IPS-NIHi7 (cell line): ENCODE results near the gene PRTFDC1.

ENCODE experiments used
- DNase-seq: peaks from one replicate; pipeline ENCODE4 v3.0.0; 2012; ENCODE audit warnings: mixed read lengths; ENCODE audit errors: extremely low spot score

The PRTFDC1 gene

DNA sequence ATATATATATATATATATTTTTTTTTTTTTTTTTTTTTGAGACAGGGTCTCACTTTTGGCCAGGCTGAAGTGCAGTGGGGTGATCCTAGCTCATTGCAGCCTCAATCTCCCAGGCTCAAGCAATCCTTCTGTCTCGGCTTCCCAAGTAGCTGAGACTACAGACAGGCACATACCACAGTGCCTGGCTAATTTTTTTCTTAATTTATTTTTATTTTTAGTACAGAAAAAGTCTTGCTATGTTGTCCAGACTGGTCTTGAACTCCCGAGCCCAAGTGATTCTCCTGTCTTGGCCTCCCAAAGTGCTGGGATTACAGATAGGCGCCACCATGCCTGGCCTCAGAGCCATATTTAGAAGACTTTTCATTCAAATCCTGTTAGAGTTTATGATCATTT lies 79.6 kb downstream of the PRTFDC1 start:
- DNase-seq: no peak

DNA sequence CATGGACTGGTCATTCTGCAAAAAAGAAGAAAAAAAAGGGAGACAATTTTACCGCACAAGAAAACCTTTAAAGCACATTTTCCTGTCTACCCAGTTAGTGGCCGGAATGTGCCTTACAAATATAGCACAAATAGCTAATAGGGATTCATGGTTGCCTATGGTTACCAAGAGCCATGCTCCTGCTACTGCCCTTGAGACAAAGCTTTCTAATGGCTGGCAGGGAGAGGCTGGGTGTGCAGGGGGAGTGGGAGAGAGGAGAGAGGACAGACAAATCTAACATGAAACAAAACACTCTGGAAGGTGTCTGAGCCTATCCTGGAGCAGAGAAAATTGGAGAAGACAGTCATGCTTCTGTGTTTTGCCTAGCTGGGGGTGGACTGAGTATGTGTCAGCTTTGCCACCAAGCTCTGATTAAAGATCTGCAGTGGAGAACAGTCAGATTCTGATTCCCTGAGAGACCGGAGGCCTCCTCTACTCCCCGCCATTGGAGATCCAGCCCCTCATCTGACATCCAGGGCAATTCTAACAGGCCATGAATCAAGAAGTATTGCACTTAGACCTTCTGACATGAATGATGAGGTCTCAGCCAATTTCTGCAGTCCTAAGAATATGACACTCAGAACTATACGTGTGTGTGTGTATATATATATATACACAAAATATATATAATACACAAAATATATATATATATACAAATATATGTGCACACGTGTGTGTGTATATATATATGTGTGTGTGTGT lies 80.2 kb downstream of the PRTFDC1 start:
- no peak for DNase-seq

DNA sequence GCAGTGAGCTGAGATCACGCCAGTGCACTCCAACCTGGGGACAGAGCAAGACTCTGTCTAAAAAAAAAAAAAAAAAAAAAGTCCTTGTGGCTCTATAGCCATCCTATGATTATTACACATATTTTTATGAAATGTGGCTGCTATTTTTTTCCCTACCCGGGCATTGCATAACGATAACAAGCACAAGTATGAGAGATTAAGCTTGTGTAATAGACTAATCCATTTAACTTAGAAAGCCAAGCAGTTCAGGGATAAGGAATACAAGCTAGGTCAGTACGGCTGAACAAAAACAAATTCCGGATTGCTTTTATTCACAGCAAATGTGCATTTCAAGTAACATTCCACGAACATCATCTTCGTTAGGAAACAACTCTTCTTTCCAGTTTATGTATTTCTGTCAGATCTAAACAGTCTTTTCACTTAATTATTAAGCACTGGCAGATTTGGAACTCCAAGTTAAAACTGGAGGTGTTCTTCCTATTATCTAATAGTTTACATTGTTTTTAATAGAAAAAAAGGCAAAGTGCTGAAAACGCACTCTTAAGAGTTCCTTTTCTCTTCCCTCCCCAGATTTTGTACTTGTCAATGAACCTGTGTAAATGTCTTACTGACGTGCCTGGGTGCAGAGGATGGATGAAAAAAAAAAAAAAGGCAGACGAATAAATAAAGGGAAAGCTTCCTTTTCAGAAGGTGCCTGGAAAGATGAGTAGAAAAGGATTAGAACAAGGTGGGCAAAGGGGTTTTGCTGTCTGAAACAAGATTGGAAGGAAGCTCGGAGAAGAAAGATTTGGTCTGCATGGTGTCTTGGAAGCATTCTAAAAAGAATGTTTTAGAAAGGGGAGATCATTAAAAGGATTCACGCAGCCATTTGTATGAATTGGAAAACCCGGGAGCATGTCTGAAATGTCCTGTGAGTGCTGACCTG lies 81.1 kb downstream of the PRTFDC1 start:
- no peak for DNase-seq

DNA sequence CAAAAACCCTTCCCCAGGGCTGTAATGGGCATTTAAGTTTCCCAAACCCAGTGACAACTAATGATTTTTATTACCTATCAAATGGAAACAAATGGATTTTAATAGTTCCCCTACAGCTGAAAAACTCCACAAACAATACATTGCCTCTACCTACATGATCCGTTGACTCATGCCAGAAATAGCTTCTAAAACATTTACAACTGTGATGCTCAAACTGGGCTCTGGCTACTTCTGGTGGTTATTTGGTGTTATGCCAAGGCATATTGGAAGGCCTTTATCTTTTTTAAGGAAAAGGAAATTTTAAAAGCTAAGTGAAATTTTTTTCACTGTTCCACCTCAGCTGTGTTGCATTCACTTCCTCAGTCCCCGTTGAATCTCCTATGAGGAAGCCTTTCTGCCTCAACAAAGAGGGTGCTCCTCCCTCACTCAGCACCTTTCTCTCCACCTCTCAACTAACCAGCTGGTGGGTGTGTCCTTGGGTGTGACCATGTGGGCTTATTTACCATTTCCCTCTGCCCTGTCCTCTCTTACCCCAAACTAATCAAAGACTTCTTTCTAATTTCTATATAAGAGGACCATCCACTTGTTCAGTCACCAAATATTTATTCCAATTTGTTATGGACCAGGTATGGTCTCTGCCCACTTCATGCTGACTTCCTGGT lies 82.9 kb downstream of the PRTFDC1 start:
- no peak for DNase-seq

DNA sequence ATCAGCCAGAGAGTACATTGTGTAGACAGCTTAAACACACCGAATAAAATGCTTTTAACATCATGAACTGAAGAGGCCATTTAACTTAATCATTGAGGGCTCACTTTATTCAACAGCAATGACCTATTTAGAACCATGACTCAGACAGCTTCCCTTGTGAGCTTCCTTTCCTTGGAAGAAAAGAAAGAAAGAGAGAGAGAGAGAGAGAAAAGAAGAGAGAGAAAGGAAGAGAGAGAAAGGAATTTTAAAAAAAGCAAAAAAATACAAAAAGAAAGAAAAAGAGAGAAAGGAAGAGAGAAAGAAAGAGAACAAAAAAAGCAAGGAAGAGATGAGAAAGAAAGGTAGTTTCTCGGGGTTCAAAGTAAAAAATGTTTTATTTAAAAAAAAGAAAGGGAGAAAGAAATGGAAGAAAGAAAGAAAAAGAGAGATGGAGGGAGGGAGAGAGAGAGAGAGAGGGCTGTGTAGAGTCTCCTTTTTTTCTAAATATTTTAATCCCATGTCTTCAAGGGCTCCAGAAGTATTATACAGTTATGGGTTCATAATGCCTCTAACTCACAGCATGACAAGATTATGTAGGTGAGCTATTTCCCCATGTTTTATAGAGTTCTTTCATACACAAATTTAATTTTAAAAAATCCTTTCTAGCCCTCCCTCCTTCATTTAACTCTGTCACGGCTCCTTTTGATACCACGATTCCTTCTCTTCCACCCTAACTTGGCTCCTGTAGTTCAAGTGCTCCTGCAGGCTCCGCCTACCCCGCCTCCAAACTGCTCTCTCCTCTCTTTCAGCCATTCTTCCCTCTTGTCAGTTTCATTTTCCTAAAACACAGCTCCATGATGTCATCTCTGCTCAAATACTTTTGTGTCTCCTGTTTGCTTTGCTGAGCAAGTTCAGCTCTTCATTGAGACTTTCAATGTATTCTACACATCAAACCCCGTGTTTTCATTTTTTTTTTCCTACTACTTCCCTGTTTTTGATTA lies 85.5 kb downstream of the PRTFDC1 start:
- peak; percentile 44 for DNase-seq

DNA sequence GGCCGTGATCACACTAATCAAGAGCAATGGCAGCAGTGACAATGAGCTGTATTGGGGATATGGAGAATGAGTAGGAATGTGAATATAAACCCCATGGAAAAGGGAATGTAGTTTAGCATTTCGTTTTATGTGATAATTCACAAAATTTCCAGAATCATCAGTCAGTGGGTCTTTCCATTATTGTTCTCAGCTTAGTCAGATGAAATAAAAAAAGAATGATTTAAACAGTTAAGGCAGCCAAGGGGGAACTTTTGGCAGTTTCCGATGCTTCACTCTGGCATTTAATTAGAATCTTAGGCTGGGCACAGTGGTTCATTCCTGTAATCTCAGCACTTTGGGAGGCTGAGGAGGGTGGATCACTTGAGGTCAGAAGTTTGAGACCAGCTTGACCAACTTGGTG lies 86.6 kb downstream of the PRTFDC1 start:
- DNase-seq: no peak

DNA sequence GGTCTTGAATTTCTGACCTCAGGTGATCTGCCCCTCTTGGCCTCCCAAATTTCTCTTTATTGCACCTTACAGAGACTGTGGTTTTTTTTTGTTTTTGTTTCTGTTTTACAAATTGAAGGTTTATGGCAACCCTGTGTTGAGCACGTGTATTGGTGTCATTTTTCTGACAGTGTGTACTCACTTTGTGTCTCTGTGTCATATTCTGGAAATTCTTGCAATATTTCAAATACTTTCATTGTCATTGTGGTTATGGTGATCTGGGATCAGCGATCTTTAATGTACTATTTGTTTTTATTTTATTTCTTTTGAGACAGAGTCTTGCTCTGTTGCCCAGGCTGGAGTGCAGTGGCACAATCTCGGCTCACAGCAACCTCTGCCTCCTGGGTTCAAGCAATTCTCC lies 89.8 kb downstream of the PRTFDC1 start:
- DNase-seq: no peak

DNA sequence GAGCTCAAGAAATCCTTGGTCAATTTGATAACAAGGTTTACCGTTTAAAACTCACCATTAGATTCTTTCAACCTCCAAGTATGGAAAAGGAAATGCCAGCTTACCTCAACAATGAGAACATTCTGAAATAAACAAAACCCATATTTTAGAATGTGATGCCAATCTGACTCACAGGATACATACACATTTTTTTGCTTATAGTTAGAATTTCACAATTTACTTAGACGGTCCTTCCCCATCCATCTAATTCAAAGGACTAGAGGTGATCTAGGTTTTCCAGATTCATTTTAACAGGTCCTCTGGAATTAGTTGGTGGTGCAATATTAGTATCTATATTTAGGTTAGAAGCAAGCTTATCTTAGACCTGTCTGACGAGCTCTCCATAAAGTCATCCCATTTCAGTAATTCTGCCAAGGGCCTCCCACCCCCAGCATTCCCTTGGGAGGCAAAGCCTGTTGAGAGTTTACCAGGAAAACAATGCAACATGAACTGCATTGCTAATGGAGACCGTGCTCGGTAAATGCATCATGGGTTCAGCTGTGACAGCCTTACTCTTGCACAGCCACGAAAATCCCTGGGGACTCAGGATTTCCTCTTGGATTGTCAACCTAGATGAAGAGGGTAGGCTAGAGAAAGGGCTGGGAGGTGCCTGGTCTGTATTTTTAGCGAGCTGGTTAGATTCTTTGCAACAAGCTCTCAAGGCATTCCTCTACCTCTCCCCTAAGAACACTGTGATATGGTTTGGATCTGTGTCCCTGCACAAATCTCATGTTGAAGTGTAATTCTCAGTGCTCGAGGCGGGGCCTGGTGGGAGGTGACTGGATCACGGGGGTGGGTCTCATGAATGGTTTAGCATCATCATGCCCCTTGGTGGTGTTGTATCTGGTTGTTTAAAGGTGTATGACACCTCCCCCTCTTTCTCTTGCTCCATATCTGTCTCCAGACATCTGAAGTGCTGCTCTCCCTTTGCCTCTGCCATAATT lies 93.8 kb downstream of the PRTFDC1 start:
- no peak for DNase-seq

DNA sequence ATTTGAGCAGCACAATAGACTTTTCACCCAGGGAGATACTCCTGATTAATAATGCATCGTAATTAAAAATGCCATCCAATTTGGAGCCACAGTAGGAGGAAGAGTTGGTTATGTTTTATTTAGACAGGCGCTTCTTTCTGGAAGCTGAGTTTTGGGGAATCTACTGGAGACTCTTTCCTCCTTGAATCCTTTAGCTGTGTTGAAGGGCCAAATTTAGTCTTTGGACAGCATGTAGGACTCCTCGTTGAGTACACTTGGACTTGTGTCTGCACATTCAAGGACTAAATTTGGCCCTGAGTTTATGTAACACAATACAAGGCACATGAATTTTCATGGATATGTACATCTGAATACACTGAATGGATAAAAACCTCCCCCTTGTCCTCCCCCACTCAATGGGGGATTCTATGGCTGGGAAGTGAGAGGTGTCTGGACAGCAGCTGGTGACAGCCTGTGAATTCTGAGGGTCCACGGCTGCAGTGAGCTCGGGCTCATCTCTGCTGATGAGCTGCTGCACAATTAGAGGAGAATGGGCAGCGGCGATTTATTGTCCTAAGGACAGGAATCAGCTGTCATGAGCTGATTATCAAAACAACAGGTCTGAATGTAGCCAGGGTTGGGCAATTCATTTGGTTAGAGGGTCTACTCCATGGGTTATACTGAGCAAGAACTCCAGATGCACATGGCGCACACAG lies 95.2 kb downstream of the PRTFDC1 start:
- no peak for DNase-seq

DNA sequence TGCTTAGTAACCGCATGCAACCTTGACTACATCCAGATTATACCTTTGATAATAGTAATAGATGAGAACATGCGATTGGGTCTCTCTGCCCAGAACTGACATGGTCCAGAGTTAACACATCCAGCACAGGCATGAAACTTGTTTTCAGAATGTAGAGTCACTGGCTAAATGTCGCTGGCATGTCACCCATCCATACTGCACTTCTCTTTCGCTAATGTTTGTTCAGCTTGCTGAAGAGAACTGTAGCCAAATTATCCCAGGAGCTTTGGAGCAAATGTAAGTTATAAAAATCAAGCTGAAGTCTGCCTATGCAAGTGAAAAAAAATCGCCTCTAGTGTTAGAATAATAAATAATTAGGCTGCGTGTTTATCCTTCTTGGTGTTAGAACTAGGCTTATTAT lies 98.2 kb downstream of the PRTFDC1 start:
- DNase-seq: no peak

DNA sequence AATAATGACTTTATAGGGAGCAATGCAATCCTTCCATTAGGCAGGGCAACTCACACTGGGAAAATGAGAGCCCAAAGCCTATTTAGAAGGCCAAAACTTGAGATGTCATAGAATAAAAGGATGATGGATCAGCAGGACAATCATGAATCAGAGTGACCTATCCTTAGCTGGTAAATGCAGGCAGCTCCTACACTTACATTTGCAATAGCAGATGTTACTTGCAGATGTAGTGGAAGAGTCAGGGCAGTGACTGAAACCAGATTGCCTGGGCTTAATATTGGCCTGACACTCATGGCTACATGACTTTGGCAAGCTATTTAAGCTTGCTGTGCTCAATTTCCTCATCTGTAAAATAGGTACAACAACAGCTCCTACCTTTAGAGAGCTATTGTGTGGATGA lies 98.7 kb downstream of the PRTFDC1 start:
- no peak for DNase-seq

DNA sequence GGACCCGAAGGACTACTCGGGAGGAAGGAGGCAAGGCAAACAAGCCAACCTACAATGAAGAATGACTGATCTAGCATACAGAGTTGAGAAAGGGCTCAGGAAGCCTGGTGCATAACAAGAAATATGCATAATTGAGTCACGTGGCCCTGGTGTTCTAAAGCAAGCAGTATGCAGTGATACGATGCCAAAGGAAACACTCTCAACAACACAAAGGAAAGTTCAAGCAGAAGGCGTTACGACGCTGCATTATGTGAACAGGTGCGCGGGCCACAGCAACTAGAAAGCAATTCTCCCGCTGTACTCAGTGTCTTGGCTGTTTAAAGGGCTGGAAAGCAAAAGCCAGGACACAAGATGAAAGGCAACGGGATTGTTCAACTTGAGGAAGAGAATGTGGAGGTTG lies 100.8 kb downstream of the PRTFDC1 start:
- DNase-seq: no peak

DNA sequence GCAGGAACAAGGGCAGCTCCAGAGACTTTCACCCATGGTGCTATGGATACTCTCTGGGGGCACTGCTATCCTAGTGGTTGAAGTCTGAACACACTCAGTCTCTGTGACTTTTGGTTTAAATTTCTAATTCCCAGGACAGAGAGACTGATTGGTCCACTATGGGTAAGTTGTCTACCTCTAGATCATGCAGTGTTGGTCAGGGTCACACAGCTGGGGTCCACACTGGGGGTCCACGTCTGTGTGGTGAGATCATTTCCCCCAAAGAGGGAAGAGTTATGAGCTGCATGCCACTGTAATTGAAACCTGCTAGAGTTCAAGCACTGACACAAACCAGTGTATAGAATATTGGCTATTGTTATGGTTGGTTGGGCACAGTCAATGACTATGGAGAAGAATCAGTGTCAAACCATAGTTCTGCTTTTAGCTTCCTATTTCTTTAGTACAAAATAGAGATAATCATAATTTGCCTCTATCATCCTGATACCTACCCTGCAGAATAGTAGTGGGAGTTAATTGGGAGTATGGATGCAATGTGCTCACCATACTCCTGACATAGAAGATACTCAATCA lies 101.6 kb downstream of the PRTFDC1 start:
- DNase-seq: no peak

DNA sequence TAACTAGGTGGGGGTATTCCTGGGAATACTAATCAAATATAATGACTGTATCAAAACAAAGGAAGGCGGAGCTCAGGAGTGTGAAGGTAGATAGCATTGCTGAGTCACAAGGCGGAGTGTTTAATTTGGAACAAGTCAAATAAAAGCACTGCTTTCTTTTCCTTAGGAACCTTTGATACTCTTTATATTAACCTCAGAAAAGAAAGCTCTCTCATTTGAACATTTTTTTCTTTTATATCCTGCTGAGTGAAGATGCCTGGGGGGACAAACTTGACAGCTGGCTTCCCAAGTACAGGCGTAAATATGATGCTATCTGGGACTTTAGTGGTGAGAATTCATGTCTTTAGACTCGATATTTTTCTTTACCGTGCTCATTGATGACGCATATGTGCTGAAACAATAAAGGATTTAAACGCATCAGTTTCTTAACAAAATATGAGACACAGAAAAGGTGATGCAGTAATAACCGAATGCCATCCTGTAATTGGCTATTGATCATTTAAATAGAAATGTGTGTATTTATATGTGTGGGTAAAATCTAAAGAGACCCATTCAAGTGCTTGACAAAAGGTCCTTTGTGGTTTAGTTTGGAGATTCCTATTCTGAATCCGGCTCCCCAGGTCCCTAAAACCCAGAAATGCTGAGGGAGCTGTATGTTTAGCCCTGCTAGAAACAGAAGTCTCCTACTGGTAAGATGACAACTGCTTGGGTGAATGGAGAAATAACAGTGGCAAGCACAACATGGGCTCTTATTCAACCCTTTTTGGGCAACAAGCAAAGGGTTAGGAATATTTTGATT lies 102.7 kb downstream of the PRTFDC1 start:
- DNase-seq: no peak

DNA sequence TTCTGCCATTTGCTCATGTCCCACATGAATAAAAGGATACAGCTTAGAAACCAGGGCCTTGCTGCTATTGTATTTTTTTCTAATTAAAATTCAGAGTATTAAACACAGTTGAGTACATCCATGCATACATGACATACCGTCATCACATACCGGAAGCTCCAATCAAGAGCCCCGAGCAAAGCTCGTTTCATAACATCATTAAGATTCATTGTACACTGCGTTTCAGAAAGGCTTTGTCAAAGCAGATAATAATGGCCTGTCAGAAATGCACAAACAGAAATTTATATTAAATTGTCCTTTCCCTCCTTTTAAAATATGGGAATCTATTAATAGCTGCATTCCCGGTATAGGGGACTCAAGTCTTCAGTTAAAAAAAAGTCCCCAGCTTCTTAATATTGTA lies 103.4 kb downstream of the PRTFDC1 start:
- DNase-seq: no peak

DNA sequence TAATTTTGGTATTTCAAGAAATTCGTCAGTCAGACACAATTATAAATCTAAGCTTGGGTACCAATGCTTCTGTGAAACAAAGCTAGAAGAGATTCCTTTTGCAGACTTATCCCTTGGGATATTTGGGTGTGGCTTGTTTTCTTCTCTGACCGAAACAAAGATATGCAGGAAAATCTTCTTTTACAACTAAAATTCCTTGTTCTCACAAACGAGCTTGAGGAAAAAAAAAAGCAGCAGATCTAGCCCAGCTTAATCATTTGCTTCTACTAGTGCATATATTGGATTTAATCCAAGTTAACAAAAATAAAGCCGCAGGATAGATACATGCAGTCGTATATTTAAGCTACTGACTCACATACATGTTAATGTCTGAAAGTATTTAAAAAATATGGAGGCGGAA lies 104.2 kb downstream of the PRTFDC1 start:
- DNase-seq: no peak

DNA sequence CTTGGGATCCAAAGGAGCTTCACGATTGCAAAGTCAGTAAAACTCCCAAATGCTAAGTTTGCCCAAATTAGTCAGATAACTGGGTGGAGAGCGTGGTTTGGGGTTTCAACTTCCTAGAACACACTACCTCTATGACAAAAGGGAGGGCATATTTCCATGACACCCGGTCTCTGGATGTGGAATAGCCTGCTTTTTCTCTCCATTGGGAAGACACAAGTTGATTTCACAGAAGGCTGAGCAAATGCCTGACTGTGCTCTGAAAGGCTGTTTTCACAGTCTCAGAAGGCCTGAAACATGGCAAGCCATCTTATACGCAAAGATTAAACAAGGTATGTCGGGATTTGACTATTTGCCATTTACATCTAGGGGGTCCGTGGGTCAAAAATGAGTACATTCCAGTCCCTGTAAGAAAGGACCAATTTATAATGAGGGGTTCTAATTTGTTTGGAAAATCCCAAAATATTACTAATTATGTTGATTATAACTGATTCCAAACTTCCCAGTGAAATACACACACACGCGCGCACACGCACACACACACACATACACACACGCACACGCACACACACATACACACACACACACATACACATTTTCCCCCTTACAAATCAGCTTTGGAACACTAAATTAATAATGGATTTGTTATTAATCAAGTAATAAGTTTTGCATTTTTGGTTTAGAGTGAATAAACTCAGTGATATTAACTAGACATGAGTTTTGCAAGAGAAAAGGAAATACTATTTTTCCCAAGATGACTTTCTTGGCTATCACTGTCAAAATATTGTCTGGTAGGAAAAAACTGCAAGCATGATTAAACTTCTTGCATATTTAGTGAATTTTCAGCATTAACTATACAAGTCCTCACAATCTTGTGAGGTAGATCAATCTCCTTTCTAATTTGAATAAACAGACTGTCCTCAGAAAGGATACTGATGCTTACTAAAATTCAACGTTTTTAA lies 105.0 kb downstream of the PRTFDC1 start:
- no peak for DNase-seq
